HepG2 (cell line): ENCODE data around the gene CACNA1G. TPM values are rescaled to one million over a fixed set of nuclear protein-coding genes. Genes with fewer than 3 reads are reported as not detected.

Source experiments
- ATRX ChIP-seq: sonication (generic); formaldehyde crosslinking; IDR thresholded peaks from 2 replicates; pipeline ENCODE4 v1.4.0; 2020; ENCODE audit warnings: missing genetic modification reagents, borderline replicate concordance
- FOXC1 ChIP-seq: sonication (generic); formaldehyde crosslinking; IDR thresholded peaks from 2 replicates; pipeline ENCODE4 v1.8.0; 2022; ENCODE audit warnings: mild to moderate bottlenecking, missing genetic modification reagents, borderline replicate concordance
- FOXO1 ChIP-seq: sonication (generic); formaldehyde crosslinking; IDR thresholded peaks from 2 replicates; pipeline ENCODE4 v1.4.0; 2020; ENCODE audit warnings: missing genetic modification reagents
- KDM3A ChIP-seq: IDR thresholded peaks from 2 replicates; pipeline ENCODE4 v1.6.1; 2018; ENCODE audit warnings: low read depth, missing compliant biosample characterization
- MAFF ChIP-seq: IDR thresholded peaks from 2 replicates; pipeline ENCODE4 v1.6.1; 2011; ENCODE audit warnings: low read depth, low read length, improper control_type of control experiment
- MBNL3 ChIP-seq: fragments of 250-450 bp; sonication (Bioruptor Pico); conservative IDR thresholded peaks from 2 replicates; pipeline ENCODE4 v1.8.0; 2022; ENCODE audit warnings: mild to moderate bottlenecking, inconsistent platforms
- MZF1 ChIP-seq: sonication (generic); formaldehyde crosslinking; IDR thresholded peaks from 2 replicates; pipeline ENCODE4 v1.8.1; 2023; ENCODE audit warnings: mild to moderate bottlenecking, missing genetic modification reagents, borderline replicate concordance
- PRPF4 ChIP-seq: fragments of 200-400 bp; formaldehyde crosslinking; IDR thresholded peaks from 2 replicates; pipeline ENCODE4 v1.6.1; 2016; ENCODE audit warnings: low read length, low read depth; ENCODE audit not compliant: poor library complexity, severe bottlenecking
- PTBP1 ChIP-seq: fragments of 200-400 bp; formaldehyde crosslinking; IDR thresholded peaks from 2 replicates; pipeline ENCODE4 v1.6.1; 2018; ENCODE audit warnings: low read length, low read depth; ENCODE audit not compliant: poor library complexity, severe bottlenecking
- REST ChIP-seq, 2 experiments: IDR thresholded peaks; 2 replicates each; pipeline ENCODE4 v1.6.1; 2011 to 2012; ENCODE audit warnings: low read length in 2 of 2, borderline replicate concordance in 1 of 2, low read depth in 1 of 2, mild to moderate bottlenecking in 1 of 2, moderate library complexity in 1 of 2
- SUZ12 ChIP-seq: fragments of 150-350 bp; IDR thresholded peaks from 2 replicates; pipeline ENCODE4 v1.6.1; 2014; ENCODE audit warnings: low read depth, low read length
- U2AF1 ChIP-seq: fragments of 200-400 bp; formaldehyde crosslinking; optimal IDR thresholded peaks from 2 replicates; pipeline ENCODE3; 2017; ENCODE audit warnings: mild to moderate bottlenecking, low read depth, low read length
- YY1 ChIP-seq: IDR thresholded peaks from 2 replicates; pipeline ENCODE4 v1.6.1; 2011; ENCODE audit warnings: low read length, low read depth, moderate library complexity, mild to moderate bottlenecking; ENCODE audit not compliant: insufficient read depth, insufficient replicate concordance
- ZBTB20 ChIP-seq: sonication (generic); formaldehyde crosslinking; IDR thresholded peaks from 2 replicates; pipeline ENCODE4 v1.8.1; 2023; ENCODE audit warnings: missing genetic modification reagents, low read depth, mild to moderate bottlenecking, borderline replicate concordance
- ZFAT ChIP-seq: sonication (generic); formaldehyde crosslinking; conservative IDR thresholded peaks from 2 replicates; pipeline ENCODE4 v1.8.1; 2023; ENCODE audit warnings: missing genetic modification reagents, inconsistent platforms
- ZFP82 ChIP-seq: sonication (generic); formaldehyde crosslinking; IDR thresholded peaks from 2 replicates; pipeline ENCODE4 v1.5.1; 2020; ENCODE audit warnings: mild to moderate bottlenecking, missing genetic modification reagents, borderline replicate concordance
- ZHX1 ChIP-seq: sonication (generic); formaldehyde crosslinking; IDR thresholded peaks from 2 replicates; pipeline ENCODE4 v1.8.1; 2022; ENCODE audit warnings: low read depth, mild to moderate bottlenecking, missing genetic modification reagents
- ZNF224 ChIP-seq: sonication (generic); formaldehyde crosslinking; IDR thresholded peaks from 2 replicates; pipeline ENCODE4 v1.5.0; 2020; ENCODE audit warnings: mild to moderate bottlenecking, missing genetic modification reagents
- ZNF253 ChIP-seq: sonication (generic); formaldehyde crosslinking; IDR thresholded peaks from 2 replicates; pipeline ENCODE4 v1.8.0; 2022; ENCODE audit warnings: mild to moderate bottlenecking, missing genetic modification reagents, borderline replicate concordance
- ZNF350 ChIP-seq: sonication (generic); formaldehyde crosslinking; IDR thresholded peaks from 2 replicates; pipeline ENCODE4 v1.4.0; 2020; ENCODE audit warnings: mild to moderate bottlenecking, low read depth, missing genetic modification reagents, borderline replicate concordance
- ZNF431 ChIP-seq: sonication (generic); formaldehyde crosslinking; IDR thresholded peaks from 2 replicates; pipeline ENCODE4 v1.9.0; 2022; ENCODE audit warnings: missing genetic modification reagents, low read depth, mild to moderate bottlenecking, borderline replicate concordance
- ZNF704 ChIP-seq: sonication (generic); formaldehyde crosslinking; IDR thresholded peaks from 2 replicates; pipeline ENCODE4 v1.8.1; 2023; ENCODE audit warnings: mild to moderate bottlenecking, inconsistent platforms, moderate library complexity, missing genetic modification reagents, borderline replicate concordance
- polyA plus RNA-seq, 8 experiments: library from polyadenylated mRNA; depleted of rRNA in 3 of 8; stranded (reverse) in 7 of 8; unstranded in 1 of 8; fragments of >200 nt; fragmentation: Illumina TruSeq in 4 of 8; extraction: Trizol in 4 of 8; gene quantifications; 2 replicates each; pipeline versions ENCODE4 v1.2.1 to v1.2.3, GENCODE V29; 2011 to 2016; ENCODE audit warnings: low read depth in 4 of 8, missing spikeins in 1 of 8, mixed read lengths in 1 of 8; ENCODE audit not compliant: insufficient read depth in 1 of 8
- total RNA-seq, 5 experiments: library from RNA; depleted of rRNA; stranded (reverse); fragments of >200 nt; fragmentation: Illumina TruSeq; extraction: Trizol; gene quantifications; 2 replicates each; pipeline ENCODE4 v1.2.3, GENCODE V29; 2016; ENCODE audit warnings: low read depth in 1 of 5

Gene CACNA1G
- total and polyA plus RNA-seq, 2 of the 13 experiments (the other 11 are each of a cell fraction or from before 2014, with no cell fraction given), result 0.02 TPM; not detected in 1

GRCh38 chr17:50550661-50551432 lies 9.7 kb upstream of the CACNA1G start (continued):
- no peak for TF ChIP-seq REST (IDR thresholded peaks at IDR 0.05; ENCODE audit: borderline replicate concordance in 1 of 2, low read depth in 1 of 2, low read length in 2 of 2)
- TF ChIP-seq ZNF431, result no peak
- TF ChIP-seq SUZ12, result 0 out of 2 replicates have a peak, but pooled peaks have one; percentile 19
- TF ChIP-seq ATRX (CRISPR knock-in tag), result no peak
- no peak for TF ChIP-seq ZNF224 (CRISPR knock-in tag)
- no peak for TF ChIP-seq MBNL3 (CRISPR knock-in tag)
- peak; percentile 53; the same call in 1 of the 2 replicates for TF ChIP-seq ZNF350 (CRISPR knock-in tag)
- no peak for TF ChIP-seq U2AF1
- no peak for TF ChIP-seq PTBP1
- peak; percentile 48 for TF ChIP-seq YY1
- no peak for TF ChIP-seq PRPF4
- TF ChIP-seq MAFF, result peak; percentile 66
- TF ChIP-seq KDM3A, result peak; percentile 91
- no peak for TF ChIP-seq ZNF704 (CRISPR knock-in tag)
- TF ChIP-seq ZHX1 (CRISPR knock-in tag), result no peak
- TF ChIP-seq FOXC1 (CRISPR knock-in tag), result no peak
- no peak for TF ChIP-seq ZBTB20 (CRISPR knock-in tag)
- no peak for TF ChIP-seq FOXO1 (CRISPR knock-in tag)
- no peak for TF ChIP-seq ZNF253 (CRISPR knock-in tag)
- TF ChIP-seq ZFP82 (CRISPR knock-in tag), result no peak
- no peak for TF ChIP-seq ZFAT (CRISPR knock-in tag)
- TF ChIP-seq MZF1 (CRISPR knock-in tag), result no peak
